Measurements from ENCODE around the gene COL25A1. TPM values are rescaled to one million over a fixed set of nuclear protein-coding genes. Genes with fewer than 3 reads are reported as not detected.

COL25A1 gene
- total RNA-seq, 1 experiment from 2014 or later: not detected

- DNase-seq (ENCODE audit: low read depth, low spot score) (no peak), ATAC-seq (no peak)
- H3K4me1 ChIP-seq (ENCODE audit: control insufficient read depth, insufficient read depth, low read length): no peaks in the 10 kb centered on the region
- in situ Hi-C loops (cut with HindIII; ENCODE audit: low pct_unique_long_range_greater_than_20kb, low sequenced_read_pairs) (no loop called here), intact Hi-C loops (cut with micrococcal nuclease; ENCODE audit: unreplicated experiment) (no loop called here)
- H3K27ac ChIP-seq (ENCODE audit: low read length): no peak overlapping the region
- no peaks in the 10 kb centered on the region for H3K36me3 ChIP-seq (ENCODE audit: control insufficient read depth, insufficient read depth, low read length)
- no peaks in the 10 kb centered on the region for H3K27me3 ChIP-seq (ENCODE audit: control insufficient read depth, insufficient read depth, low read length)
- TF ChIP-seq, protein P1, sequence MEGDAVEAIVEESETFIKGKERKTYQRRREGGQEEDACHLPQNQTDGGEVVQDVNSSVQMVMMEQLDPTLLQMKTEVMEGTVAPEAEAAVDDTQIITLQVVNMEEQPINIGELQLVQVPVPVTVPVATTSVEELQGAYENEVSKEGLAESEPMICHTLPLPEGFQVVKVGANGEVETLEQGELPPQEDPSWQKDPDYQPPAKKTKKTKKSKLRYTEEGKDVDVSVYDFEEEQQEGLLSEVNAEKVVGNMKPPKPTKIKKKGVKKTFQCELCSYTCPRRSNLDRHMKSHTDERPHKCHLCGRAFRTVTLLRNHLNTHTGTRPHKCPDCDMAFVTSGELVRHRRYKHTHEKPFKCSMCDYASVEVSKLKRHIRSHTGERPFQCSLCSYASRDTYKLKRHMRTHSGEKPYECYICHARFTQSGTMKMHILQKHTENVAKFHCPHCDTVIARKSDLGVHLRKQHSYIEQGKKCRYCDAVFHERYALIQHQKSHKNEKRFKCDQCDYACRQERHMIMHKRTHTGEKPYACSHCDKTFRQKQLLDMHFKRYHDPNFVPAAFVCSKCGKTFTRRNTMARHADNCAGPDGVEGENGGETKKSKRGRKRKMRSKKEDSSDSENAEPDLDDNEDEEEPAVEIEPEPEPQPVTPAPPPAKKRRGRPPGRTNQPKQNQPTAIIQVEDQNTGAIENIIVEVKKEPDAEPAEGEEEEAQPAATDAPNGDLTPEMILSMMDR (IDR thresholded peaks at IDR 0.05): no peak
- TF ChIP-seq REST (IDR thresholded peaks at IDR 0.05; ENCODE audit: insufficient read depth in 1 of 2, low read depth in 2 of 2, low read length in 1 of 2) (no peak), SIN3A (IDR thresholded peaks at IDR 0.05; ENCODE audit: borderline replicate concordance, insufficient read depth, low read depth, low read length) (no peak)
- H3K4me3 ChIP-seq (ENCODE audit: low read depth in 2 of 2, low read length in 2 of 2): no peak overlapping the region
- ChIA-PET CTCF (no interaction called here), POLR2A (no interaction called here)
- H3K9me3 ChIP-seq (ENCODE audit: control insufficient read depth, insufficient read depth, low read depth, low read length): no peaks in the 10 kb centered on the region
- no TSS peak for BruUV-seq (replicated peaks)
These were observed 455.9 kb downstream of the COL25A1 start for GRCh38 chr4:108846568-108846967.

DNA sequence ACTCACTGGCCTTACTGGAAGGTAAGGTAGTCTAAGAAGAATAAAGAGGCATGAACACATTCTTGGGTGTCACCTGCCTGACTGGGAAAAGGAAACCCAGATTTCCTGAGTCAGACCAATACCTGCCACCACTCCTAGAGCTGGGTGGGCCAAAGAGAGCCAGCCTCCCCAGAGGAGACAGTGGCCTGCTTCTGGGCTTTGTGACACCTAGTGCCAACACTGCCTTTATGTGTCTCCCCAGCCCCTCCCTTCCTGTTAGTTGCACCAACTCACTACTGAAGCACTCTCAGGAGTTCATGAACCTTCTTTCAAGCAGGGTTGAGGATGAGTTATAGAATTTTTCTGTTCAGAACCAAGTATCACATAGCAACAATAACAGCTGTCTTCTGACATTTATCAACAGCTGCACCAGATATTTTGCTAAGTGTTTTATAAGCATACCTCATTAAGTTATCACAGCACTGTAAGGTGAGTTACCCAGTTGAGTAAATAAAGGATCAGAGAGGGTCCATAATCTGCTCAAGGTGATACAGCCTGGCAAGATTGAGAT is 462.0 kb downstream of the COL25A1 start:
- intact Hi-C loops (cut with micrococcal nuclease; ENCODE audit: unreplicated experiment) (no loop called here), in situ Hi-C loops (cut with HindIII; ENCODE audit: low pct_unique_long_range_greater_than_20kb, low sequenced_read_pairs) (no loop called here)
- Histone ChIP-seq H3K36me3 (ENCODE audit: control insufficient read depth, insufficient read depth, low read length) (no peaks in the 10 kb centered on the region), H3K27ac (ENCODE audit: low read length) (no peak overlapping the region), H3K4me1 (ENCODE audit: control insufficient read depth, insufficient read depth, low read length) (no peaks in the 10 kb centered on the region), H3K4me3 (ENCODE audit: low read depth in 2 of 2, low read length in 2 of 2) (no peak overlapping the region), H3K9me3 (ENCODE audit: control insufficient read depth, insufficient read depth, low read depth, low read length) (no peaks in the 10 kb centered on the region), H3K27me3 (ENCODE audit: control insufficient read depth, insufficient read depth, low read length) (no peaks in the 10 kb centered on the region)
- DNase-seq (ENCODE audit: low read depth, low spot score): no peak
- ChIA-PET CTCF (no interaction called here), POLR2A (no interaction called here)
- BruUV-seq (replicated peaks): no TSS peak
- TF ChIP-seq, protein P1 (IDR thresholded peaks at IDR 0.05): no peak
- TF ChIP-seq TCF7L2 (IDR thresholded peaks at IDR 0.05; ENCODE audit: low read depth, low read length) (no peak), POLR2AphosphoS5 (IDR thresholded peaks at IDR 0.05; ENCODE audit: low read depth, low read length) (no peak), SIN3A (IDR thresholded peaks at IDR 0.05; ENCODE audit: borderline replicate concordance, insufficient read depth, low read depth, low read length) (no peak), REST (IDR thresholded peaks at IDR 0.05; ENCODE audit: insufficient read depth in 1 of 2, low read depth in 2 of 2, low read length in 1 of 2) (no peak)
- no peak for ATAC-seq

All from Panc1 (cell line).